Colonic mucosa (tissue), 4 donors: ENCODE data around the gene USP20. TPM values are rescaled to one million over a fixed set of nuclear protein-coding genes. Genes with fewer than 3 reads are reported as not detected.
"Not testable (repeated sequence)": the region's sequence is repeated elsewhere in the genome, so short reads cannot be mapped to it uniquely, and the experiment has no call there.

Experiments
- DNase-seq: peaks from one replicate; pipeline ENCODE4 v3.0.0-alpha.2; 2020
- H3K27ac ChIP-seq: fragments of 200-600 bp; one replicate; pipeline ENCODE4 v1.8.0; 2021
- H3K27me3 ChIP-seq: fragments of 200-600 bp; one replicate; pipeline ENCODE4 v1.8.0; 2021
- H3K36me3 ChIP-seq: fragments of 200-600 bp; one replicate; pipeline ENCODE4 v1.8.0; 2021
- H3K4me1 ChIP-seq: fragments of 200-600 bp; one replicate; pipeline ENCODE4 v1.8.0; 2021; ENCODE audit warnings: mild to moderate bottlenecking
- H3K4me3 ChIP-seq: fragments of 200-600 bp; one replicate; pipeline ENCODE4 v1.8.0; 2021
- H3K9ac ChIP-seq, 2 donors: one replicate each; pipeline ENCODE4 v1.7.0; 2013; ENCODE audit warnings: control low read depth in 2 of 2, low read depth in 2 of 2, low read length in 2 of 2
- H3K9me3 ChIP-seq: fragments of 200-600 bp; one replicate; pipeline ENCODE4 v1.8.0; 2021
- CTCF ChIP-seq: fragments of 200-600 bp; IDR thresholded peaks from one replicate; pipeline ENCODE4 v1.8.0; 2022; ENCODE audit warnings: antibody characterized with exemption, mild to moderate bottlenecking
- intact Hi-C: fragments of 100-400 bp; cut with DNase I; formaldehyde crosslinking; loops from one replicate; pipeline ENCODE4 v1.14.1; 2022
- total RNA-seq, 2 donors: library from RNA; stranded (reverse); fragmentation: NEBNext Ultra II Directional in 1 of 2; extraction: Animal tissue kit (Norgen Biotek cat#: 25700) in 1 of 2; gene quantifications; one replicate each; pipeline ENCODE4 v1.2.1, GENCODE V29; 2021
- donor health status: healthy.
- donor health status: DM: no; HTN: no; CAD: no.
- donor health status: DM: no; HTN: no; CAD: no.

Gene USP20
- total RNA-seq, 2 donors from 2014 or later, result 14.7 to 20.0 TPM

DNA sequence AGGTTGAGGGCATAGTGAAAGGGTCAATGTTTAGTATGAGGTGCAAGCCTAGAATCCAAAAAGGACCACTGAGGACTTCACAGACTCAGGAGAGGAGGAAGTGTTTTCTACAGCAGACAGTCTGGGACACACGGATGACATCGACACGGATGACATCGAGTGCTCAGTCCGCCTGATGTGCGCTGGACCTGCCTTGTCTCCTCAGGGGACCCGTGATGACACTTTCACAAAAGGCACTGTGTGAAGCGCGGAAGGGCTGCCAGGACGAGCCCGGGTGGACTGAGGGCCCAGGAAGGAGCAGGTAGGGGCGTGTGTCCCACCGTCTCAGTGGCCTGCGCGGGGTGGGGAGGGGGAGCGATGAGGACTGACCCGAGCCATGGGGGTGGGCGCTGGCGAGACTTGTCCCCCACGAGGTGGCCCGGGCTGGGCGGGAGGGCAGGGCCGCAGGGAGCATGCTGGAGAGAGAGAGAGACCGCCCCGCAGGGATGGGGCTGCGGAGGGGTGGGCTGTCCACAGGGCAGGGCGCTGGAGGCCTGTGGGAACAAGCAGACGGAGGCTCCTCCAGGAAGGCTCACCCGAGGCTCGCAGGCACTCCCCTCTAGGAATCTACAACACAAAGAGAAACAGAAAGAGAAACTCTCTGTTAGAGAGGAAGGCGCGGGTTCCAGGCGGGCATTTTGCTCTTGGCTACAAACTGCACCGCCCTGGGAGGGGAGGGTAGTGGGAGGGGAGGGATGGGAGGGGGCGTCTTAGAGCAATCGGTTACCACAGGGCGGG is 54.9 kb downstream of the USP20 start:
- peaks cover 8% of the 10 kb centered on the region for H3K4me1 ChIP-seq
- H3K9me3 ChIP-seq, result no peaks in the 10 kb centered on the region
- H3K27me3 ChIP-seq, result no peaks in the 10 kb centered on the region
- no peaks in the 10 kb centered on the region for H3K36me3 ChIP-seq
- TF ChIP-seq CTCF, result no peak
- no peak overlapping the region for H3K4me3 ChIP-seq
- intact Hi-C loops, result loop anchor here (5.0 to 10.0 kb wide), 3 partner anchors 152 to 345 kb away; partner anchors contain the start of gene FNBP1
- H3K27ac ChIP-seq, result peak overlapping the region; percentile 73
- peak overlapping the region in 1 of 2 donors; percentile 55 for H3K9ac ChIP-seq
- DNase-seq, result peak; percentile 38

GRCh38 chr9:129890718-129891299 is 55.6 kb downstream of the USP20 start:
- H3K27me3 ChIP-seq, H3K4me1 ChIP-seq, H3K9me3 ChIP-seq, H3K4me3 ChIP-seq, H3K9ac ChIP-seq, intact Hi-C loops, DNase-seq, H3K36me3 ChIP-seq: not testable (repeated sequence)
- H3K27ac ChIP-seq, result peak overlapping the region; percentile 73

DNA sequence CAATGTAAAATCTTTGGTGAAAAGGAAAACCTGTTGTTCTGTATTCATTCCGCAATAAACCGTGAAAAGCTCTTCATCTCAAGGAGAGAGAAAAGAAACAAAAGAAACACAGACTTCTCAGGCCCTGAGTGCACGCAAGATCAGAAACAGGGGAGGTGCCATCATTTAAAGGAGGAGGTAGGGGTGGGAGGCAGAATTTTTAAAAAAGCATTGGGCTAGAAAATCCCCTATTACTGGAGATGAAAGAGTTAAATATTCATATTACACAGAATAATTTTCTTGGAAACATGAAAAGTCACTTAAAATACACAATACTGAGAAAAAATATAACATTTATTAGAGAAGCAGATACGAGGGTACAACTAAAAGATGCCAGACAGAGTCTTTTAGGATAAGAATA is 56.3 kb downstream of the USP20 start:
- Histone ChIP-seq H3K9ac (peak overlapping the region in 1 of 2 donors; percentile 46), H3K27ac (peak overlapping the region; percentile 73), H3K9me3 (no peaks in the 10 kb centered on the region), H3K27me3 (no peaks in the 10 kb centered on the region), H3K4me3 (no peak overlapping the region), H3K4me1 (peaks cover 4% of the 10 kb centered on the region), H3K36me3 (no peaks in the 10 kb centered on the region)
- DNase-seq, result no peak
- intact Hi-C loops, result no loop called here
- no peak for TF ChIP-seq CTCF

DNA sequence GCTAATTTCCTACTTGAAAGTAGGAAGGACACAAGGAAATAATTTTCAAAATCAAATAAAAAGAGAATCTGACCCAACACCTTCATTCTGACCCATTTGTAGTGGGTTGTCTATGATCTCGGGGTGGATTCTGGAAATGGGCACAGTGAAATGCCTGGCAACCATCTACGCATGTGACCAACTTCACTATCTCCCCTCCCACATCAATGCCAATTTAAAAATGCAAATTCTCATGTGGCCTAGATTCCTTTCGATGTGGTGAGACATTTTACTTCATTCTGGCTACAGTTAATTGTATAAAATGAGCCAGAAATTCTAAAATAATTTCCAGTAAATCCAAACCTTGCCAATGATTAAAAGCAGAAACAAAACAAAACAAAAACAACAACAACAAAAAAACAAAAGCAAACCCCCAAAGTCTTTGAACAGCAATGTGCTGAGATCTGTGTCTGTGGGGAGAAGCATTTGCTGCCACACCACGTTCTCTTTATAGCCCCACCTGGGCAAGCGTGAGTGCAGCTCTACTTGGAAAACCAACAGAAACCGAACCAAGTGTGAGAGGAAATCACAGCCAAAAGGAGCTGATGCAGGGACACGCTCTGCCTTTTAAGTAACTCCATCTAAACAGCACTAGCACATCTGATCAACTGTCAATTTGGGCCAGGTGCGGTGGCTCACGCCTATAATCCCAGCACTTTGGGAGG is 59.0 kb downstream of the USP20 start:
- H3K27ac ChIP-seq, result no peak overlapping the region
- no peak overlapping the region for H3K9ac ChIP-seq
- H3K9me3 ChIP-seq, result no peaks in the 10 kb centered on the region
- no peak overlapping the region for H3K4me3 ChIP-seq
- H3K27me3 ChIP-seq, result no peaks in the 10 kb centered on the region
- intact Hi-C loops, result no loop called here
- TF ChIP-seq CTCF, result no peak
- no peaks in the 10 kb centered on the region for H3K36me3 ChIP-seq
- peaks cover 4% of the 10 kb centered on the region for H3K4me1 ChIP-seq
- no peak for DNase-seq

- H3K27ac ChIP-seq, result no peak overlapping the region
- H3K9me3 ChIP-seq, result no peaks in the 10 kb centered on the region
- no peaks in the 10 kb centered on the region for H3K36me3 ChIP-seq
- DNase-seq, result no peak
- H3K4me1 ChIP-seq, result peaks cover 4% of the 10 kb centered on the region
- no peak overlapping the region for H3K4me3 ChIP-seq
- TF ChIP-seq CTCF, result no peak
- H3K9ac ChIP-seq, result no peak overlapping the region
- no peaks in the 10 kb centered on the region for H3K27me3 ChIP-seq
- intact Hi-C loops, result no loop called here
Measured at GRCh38 chr9:129895376-129896268, 60.4 kb downstream of the USP20 start.
